Upper lobe of right lung (tissue), 1 donor: ENCODE data around the gene UQCC3. TPM values are rescaled to one million over a fixed set of nuclear protein-coding genes. Genes with fewer than 3 reads are reported as not detected.

Source experiments
- ATAC-seq: fragments of 200-7000 bp; cut with Tn5 transposase; one replicate; pipeline ENCODE4 v1.9.1; 2020; ENCODE audit warnings: mild to moderate bottlenecking, moderate library complexity
- DNase-seq: peaks from one replicate; pipeline ENCODE4 v3.0.0-alpha.2; 2020
- H3K27ac ChIP-seq: fragments of 200-600 bp; one replicate; pipeline ENCODE4 v1.8.0; 2022
- H3K27me3 ChIP-seq: fragments of 200-600 bp; one replicate; pipeline ENCODE4 v1.8.0; 2022; ENCODE audit warnings: mild to moderate bottlenecking
- H3K36me3 ChIP-seq: fragments of 200-600 bp; one replicate; pipeline ENCODE4 v1.8.0; 2022
- H3K4me1 ChIP-seq: fragments of 200-600 bp; one replicate; pipeline ENCODE4 v1.8.0; 2022
- H3K4me3 ChIP-seq: fragments of 200-600 bp; one replicate; pipeline ENCODE4 v1.8.0; 2022; ENCODE audit warnings: mild to moderate bottlenecking
- H3K9me3 ChIP-seq: fragments of 200-600 bp; one replicate; pipeline ENCODE4 v1.8.0; 2022
- intact Hi-C: fragments of 100-400 bp; cut with DNase I; formaldehyde crosslinking; loops from one replicate; pipeline ENCODE4 v1.11.0; 2022
- total RNA-seq: library from RNA; stranded (reverse); fragmentation: NEBNext Ultra II Directional; extraction: Animal tissue kit (Norgen Biotek cat#: 25700); gene quantifications from one replicate; pipeline ENCODE4 v1.2.1, GENCODE V29; 2021
- TF ChIP-seq, protein P1 (sequence below): fragments of 200-600 bp; IDR thresholded peaks from one replicate; pipeline ENCODE4 v1.8.0; 2022; ENCODE audit warnings: antibody characterized with exemption
- donor health status: DM: no; HTN: yes; CAD: no; lungs with severe emphysema.

UQCC3 gene
- total RNA-seq, 1 donor from 2014 or later, result 5.7 TPM

DNA sequence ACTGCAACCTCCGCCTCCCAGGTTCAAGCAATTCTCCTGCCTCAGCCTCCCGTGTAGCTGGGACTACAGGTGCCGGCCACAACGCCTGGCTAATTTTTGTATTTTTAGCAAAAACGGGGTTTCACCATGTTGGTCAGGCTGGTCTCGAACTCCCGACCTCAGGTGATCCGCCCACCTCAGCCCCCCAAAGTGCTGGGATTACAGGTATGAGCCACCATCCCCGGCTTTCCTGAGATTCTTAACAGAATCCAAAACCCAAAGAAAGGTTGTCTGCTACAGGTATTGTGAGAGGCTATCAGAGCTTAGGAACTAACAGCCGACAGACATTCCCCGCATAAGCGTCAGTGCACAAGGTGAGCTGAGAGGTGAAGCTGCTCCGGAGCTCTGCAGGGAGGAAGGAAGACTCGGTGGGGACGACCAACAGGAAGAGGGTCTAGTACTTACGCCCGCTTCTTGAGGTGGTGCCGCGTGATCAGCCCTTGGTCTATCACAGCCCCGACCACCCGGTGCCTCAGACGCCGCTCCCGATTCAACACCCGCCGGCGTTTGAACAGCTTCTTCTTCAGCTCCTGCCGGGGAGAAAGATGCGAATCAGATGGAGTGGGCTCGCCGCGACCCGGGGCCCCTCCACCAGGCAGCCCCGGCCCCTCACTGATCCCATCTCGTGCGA is 6.9 kb upstream of the UQCC3 start:
- no peaks in the 10 kb centered on the region for H3K9me3 ChIP-seq
- intact Hi-C loops, result no loop called here
- peak; percentile 60 for ATAC-seq
- no peaks in the 10 kb centered on the region for H3K27me3 ChIP-seq
- H3K4me3 ChIP-seq, result peak overlapping the region; percentile 92
- H3K36me3 ChIP-seq, result peaks cover 26% of the 10 kb centered on the region
- TF ChIP-seq, protein P1, sequence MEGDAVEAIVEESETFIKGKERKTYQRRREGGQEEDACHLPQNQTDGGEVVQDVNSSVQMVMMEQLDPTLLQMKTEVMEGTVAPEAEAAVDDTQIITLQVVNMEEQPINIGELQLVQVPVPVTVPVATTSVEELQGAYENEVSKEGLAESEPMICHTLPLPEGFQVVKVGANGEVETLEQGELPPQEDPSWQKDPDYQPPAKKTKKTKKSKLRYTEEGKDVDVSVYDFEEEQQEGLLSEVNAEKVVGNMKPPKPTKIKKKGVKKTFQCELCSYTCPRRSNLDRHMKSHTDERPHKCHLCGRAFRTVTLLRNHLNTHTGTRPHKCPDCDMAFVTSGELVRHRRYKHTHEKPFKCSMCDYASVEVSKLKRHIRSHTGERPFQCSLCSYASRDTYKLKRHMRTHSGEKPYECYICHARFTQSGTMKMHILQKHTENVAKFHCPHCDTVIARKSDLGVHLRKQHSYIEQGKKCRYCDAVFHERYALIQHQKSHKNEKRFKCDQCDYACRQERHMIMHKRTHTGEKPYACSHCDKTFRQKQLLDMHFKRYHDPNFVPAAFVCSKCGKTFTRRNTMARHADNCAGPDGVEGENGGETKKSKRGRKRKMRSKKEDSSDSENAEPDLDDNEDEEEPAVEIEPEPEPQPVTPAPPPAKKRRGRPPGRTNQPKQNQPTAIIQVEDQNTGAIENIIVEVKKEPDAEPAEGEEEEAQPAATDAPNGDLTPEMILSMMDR, result no peak
- H3K4me1 ChIP-seq, result peaks cover 21% of the 10 kb centered on the region
- peak overlapping the region; percentile 91 for H3K27ac ChIP-seq
- DNase-seq, result no peak

DNA sequence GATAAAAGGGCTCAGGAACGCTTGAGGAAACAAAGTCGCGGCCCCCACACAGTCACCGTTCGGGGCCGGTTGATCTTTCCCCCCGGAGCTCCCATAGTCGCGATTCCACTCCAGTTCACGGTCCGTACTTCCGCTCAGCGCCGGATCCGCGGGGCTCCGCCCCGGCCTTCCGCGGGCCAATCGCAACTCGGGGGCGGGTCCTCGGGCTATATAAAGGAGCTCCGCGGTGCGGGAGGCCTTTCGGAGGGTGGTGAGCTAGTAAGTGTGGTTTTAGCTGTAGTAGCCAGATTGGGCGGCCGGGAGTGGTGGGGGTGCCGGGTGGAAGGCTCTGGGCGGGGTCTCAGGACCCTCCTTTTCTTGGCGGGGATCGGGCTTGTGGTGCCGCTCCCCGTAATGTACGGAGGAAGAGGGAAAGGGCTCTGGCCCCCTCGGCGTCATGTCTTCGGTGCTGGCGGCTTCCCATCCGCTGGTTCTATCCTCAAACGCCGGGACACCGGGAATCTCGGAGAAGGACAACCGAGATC is 6.3 kb upstream of the UQCC3 start, which contains the start of the genes C11orf98 and CSKMT:
Gene C11orf98, minus strand, starts transcription at position 136 of the 524 bp plus-strand sequence. Its CDS starts 41 bp downstream, at position 95.
Gene CSKMT, plus strand, starts transcription at position 238 of the 524 bp plus-strand sequence. CDS start 568 bp downstream, outside the sequence.
- intact Hi-C loops, result no loop called here
- peaks cover 26% of the 10 kb centered on the region for H3K36me3 ChIP-seq
- H3K4me1 ChIP-seq, result peaks cover 21% of the 10 kb centered on the region
- TF ChIP-seq, protein P1, result no peak
- H3K27me3 ChIP-seq, result no peaks in the 10 kb centered on the region
- no peaks in the 10 kb centered on the region for H3K9me3 ChIP-seq
- peak within 1 kb of the TSS; percentile 91 for H3K27ac ChIP-seq
- DNase-seq, result peak; percentile 96
- peak within 1 kb of the TSS; percentile 92 for H3K4me3 ChIP-seq
- ATAC-seq, result peak; percentile 98

DNA sequence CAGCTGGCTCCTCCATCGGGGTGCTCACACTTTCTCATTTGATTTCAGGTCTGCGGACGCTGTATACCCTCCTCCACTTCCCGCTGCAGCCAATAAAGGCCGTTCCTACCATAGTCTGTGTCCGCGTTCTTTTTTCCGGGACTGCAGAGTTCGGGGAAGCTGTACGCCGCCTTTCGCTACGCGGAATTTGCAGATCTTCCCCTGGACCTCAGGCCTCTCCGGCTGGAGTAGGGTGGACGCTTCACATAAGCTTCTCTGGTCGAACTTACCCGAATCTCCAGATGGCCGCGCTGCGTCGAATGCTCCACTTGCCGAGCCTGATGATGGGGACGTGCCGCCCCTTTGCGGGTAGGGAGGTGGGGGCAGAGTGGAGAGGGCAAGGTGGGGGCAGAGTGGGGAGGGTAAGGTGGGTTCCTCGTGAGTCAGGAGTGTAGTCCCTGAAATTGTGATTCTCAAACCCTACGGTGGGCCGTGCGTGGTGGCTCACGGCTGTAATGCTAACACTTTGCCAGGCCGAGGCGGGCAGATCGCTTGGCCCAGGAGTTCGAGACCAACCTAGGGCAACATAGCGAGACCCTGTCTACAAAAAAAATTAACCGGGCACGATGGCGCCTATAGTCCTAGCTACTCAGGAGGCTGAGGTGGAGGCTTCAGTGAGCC is 5.7 kb upstream of the UQCC3 start:
- Histone ChIP-seq H3K27me3 (no peaks in the 10 kb centered on the region), H3K27ac (peak overlapping the region; percentile 91), H3K9me3 (no peaks in the 10 kb centered on the region), H3K4me3 (peak overlapping the region; percentile 92), H3K4me1 (peaks cover 26% of the 10 kb centered on the region), H3K36me3 (peaks cover 26% of the 10 kb centered on the region)
- peak; percentile 55 for ATAC-seq
- DNase-seq, result peak; percentile 82
- TF ChIP-seq, protein P1, result no peak
- intact Hi-C loops, result no loop called here

DNA sequence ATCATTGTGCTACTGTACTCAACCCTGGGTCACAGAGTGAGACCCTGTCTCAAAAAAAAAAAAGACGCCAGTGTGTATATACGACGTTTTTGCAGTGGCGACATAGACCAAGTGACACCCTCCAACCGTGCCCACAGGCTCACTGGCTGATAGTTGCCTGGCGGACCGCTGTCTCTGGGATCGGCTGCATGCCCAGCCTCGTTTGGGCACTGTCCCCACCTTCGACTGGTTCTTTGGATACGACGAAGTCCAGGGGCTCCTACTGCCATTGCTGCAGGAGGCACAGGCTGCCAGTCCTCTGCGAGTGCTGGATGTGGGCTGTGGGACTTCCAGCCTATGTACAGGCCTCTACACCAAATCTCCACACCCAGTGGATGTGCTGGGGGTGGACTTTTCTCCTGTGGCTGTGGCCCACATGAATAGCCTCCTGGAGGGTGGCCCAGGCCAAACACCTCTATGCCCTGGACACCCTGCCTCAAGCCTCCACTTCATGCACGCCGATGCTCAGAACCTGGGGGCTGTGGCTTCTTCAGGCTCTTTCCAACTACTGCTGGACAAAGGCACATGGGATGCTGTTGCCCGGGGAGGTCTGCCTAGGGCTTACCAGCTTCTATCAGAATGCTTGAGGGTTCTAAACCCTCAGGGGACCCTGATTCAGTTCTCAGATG is 5.1 kb upstream of the UQCC3 start:
- Histone ChIP-seq H3K9me3 (no peaks in the 10 kb centered on the region), H3K27ac (peak overlapping the region; percentile 91), H3K27me3 (no peaks in the 10 kb centered on the region), H3K4me3 (peak overlapping the region; percentile 92), H3K4me1 (peaks cover 28% of the 10 kb centered on the region), H3K36me3 (peaks cover 26% of the 10 kb centered on the region)
- DNase-seq, result no peak
- TF ChIP-seq, protein P1, result no peak
- no peak for ATAC-seq
- intact Hi-C loops, result no loop called here

DNA sequence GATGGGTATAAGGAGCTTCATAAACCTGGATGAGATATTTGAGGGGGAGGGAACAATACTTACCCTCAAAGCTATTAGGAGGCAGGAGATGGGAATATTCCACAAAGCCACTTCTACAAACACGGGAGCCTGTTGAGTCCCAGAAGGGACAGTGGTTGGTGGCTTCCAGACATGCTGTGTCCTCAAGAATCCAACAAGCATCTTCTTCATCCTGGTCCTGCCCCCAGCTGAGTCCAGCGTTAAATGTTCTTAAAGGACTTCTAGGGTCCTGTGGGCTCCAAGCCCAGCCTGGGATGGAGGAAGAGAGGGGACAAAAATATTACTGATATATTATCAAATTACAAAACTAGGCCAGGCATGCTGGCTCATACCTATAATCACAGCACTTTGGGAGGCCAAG is 4.0 kb upstream of the UQCC3 start:
- ATAC-seq (no peak), DNase-seq (no peak)
- intact Hi-C loops, result no loop called here
- Histone ChIP-seq H3K4me1 (peaks cover 32% of the 10 kb centered on the region), H3K27ac (no peak overlapping the region), H3K27me3 (no peaks in the 10 kb centered on the region), H3K4me3 (no peak overlapping the region), H3K9me3 (no peaks in the 10 kb centered on the region), H3K36me3 (peaks cover 21% of the 10 kb centered on the region)
- TF ChIP-seq, protein P1, result no peak
